SHP77 treated with DMSO at 0.1 percent for 48 hours (cell line): ENCODE data around the gene CDC42BPG.

ENCODE experiments used
- DNase-seq: peaks from one replicate; lab custom pipeline; 2025; lab: John Stamatoyannopoulos, UW

CDC42BPG gene

GRCh38 chr11:64879244-64879900 lies 34.9 kb upstream of the CDC42BPG start:
- no peak for DNase-seq

GRCh38 chr11:64878494-64879243 lies 34.2 kb upstream of the CDC42BPG start, which contains the start of gene EHD1:
Gene EHD1 (minus strand): TSS chr11:64878621. CDS start chr11:64878464, 157 bp downstream.
- peak; percentile 84 for DNase-seq

- DNase-seq: no peak
Measured at GRCh38 chr11:64878223-64878493, 33.7 kb upstream of the CDC42BPG start.

- DNase-seq: no peak
Measured at GRCh38 chr11:64877390-64878222, 33.2 kb upstream of the CDC42BPG start.

- no peak for DNase-seq
Measured at GRCh38 chr11:64876835-64877341, 32.4 kb upstream of the CDC42BPG start.

- DNase-seq: no peak
Measured at GRCh38 chr11:64876229-64876750, 31.8 kb upstream of the CDC42BPG start.

GRCh38 chr11:64875369-64876228 lies 31.1 kb upstream of the CDC42BPG start:
- no peak for DNase-seq

- DNase-seq: no peak
Measured at GRCh38 chr11:64874308-64875240, 30.1 kb upstream of the CDC42BPG start.

GRCh38 chr11:64872790-64873488 lies 28.5 kb upstream of the CDC42BPG start:
- DNase-seq: no peak

- DNase-seq: no peak
Measured at GRCh38 chr11:64871492-64871891, 27.0 kb upstream of the CDC42BPG start.

GRCh38 chr11:64870893-64871466 lies 26.5 kb upstream of the CDC42BPG start:
- no peak for DNase-seq

- DNase-seq: no peak
Measured at GRCh38 chr11:64870176-64870892, 25.9 kb upstream of the CDC42BPG start.

- DNase-seq: no peak
Measured at GRCh38 chr11:64869571-64870175, 25.2 kb upstream of the CDC42BPG start.

- DNase-seq: no peak
Measured at GRCh38 chr11:64868904-64869570, 24.6 kb upstream of the CDC42BPG start.

- no peak for DNase-seq
Measured at GRCh38 chr11:64867748-64868462, 23.5 kb upstream of the CDC42BPG start.

- DNase-seq: no peak
Measured at GRCh38 chr11:64866173-64866491, 21.7 kb upstream of the CDC42BPG start.
